H4 (cell line): ENCODE results near the gene TRIM65. TPM values are rescaled to one million over a fixed set of nuclear protein-coding genes. Genes with fewer than 3 reads are reported as not detected.
"Not testable (repeated sequence)": the region's sequence is repeated elsewhere in the genome, so short reads cannot be mapped to it uniquely, and the experiment has no call there.

Source experiments
- DNase-seq: peaks from one replicate; pipeline ENCODE4 v3.0.0-alpha.2; 2015; ENCODE audit warnings: low spot score
- total RNA-seq: library from RNA; depleted of rRNA; stranded (reverse); fragments of >200 nt; shearing (Covaris generic); gene quantifications from 2 replicates; pipeline ENCODE4 v1.2.3, GENCODE V29; 2014

TRIM65 gene
- total RNA-seq, 1 experiment from 2014 or later, result 10.5 TPM

DNA sequence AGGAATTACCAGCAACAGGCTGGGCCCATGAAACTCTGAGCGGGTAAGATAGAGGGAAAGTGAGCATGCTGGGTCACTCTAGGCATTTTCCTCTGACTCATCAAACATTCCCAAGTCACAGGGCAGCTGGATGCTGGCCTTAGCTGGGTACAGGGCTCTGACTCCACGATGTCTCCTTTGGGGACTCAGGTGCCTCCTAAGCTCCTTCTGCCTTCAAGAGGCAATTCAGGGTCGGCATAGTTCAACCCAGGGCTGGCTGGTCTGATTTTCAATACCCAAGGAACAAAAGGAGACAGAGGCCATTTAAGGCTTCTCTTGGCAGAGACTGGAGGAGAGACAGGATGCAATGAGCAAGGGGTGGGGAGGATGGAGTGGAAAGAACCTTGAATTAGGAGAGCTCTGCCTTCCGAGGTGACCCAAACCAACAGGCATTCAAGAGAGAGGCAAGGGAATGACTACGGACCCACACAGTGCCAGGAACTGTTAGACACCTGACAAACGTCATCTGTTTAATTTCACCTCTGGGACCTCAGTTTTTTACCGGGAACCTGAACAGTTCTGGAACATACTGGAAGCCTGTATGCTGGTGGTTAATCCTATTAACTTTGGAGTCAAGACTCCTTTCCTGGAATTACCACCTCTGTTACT, 42.5 kb downstream of the TRIM65 start:
- no peak for DNase-seq

DNA sequence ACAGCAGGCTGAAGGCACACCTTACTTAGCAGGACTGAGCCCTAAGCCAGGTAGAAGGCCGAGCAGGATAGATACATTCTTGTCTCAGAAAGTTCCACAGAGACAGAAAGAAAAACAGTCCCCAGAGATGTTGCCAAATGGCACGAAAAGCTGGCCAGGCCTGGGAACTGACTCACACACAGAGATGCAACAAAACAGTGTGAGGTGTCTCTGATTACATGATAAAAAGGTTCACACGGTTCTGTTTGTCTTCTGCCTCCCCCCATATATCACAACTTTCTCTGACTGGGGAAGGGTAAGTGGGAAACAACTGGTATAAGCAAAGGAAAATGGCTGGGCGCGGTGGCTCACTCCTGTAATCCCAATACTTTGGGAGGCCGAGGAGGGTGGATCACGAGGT, 43.3 kb downstream of the TRIM65 start:
- DNase-seq, result no peak

GRCh38 chr17:75851693-75851991, 45.1 kb downstream of the TRIM65 start:
- not testable (repeated sequence) for DNase-seq

DNA sequence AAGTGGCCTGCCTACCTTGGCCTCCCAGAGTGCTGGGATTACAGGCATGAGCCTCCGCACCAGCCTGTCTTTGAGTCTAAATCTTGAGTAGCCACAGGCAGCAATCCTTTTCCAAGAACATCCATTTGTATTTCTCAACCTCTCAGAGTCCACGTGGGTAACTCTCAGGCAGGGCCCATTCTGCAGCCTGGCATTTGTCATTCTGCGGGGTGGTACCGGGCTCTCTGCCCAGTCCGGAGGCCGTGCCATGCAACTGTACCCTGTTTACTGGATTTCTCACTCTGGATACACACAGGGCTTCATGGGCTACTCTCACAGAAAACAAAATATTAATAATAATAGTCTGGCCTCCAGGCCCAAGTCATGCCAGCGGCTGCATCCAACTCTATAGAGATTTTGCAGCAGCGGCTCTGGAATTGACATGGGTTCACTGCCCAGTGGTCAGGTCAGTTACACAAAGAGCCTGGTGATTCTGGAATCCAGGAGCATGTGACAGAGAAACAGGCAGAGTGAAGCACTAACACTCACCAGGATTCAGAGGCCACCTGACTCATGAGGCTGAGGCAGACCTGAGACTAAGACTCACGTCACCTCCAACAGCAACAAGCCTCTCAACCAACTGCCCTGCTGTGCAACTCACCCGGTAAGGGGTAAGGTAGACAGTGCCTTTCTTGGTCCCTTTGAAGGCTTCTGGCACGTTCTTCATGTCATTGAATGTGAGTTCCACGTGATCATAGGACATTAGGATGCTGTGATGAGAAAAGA, 45.6 kb downstream of the TRIM65 start:
- DNase-seq, result no peak

- DNase-seq, result no peak
Observed at GRCh38 chr17:75849724-75850123, 47.0 kb downstream of the TRIM65 start.

DNA sequence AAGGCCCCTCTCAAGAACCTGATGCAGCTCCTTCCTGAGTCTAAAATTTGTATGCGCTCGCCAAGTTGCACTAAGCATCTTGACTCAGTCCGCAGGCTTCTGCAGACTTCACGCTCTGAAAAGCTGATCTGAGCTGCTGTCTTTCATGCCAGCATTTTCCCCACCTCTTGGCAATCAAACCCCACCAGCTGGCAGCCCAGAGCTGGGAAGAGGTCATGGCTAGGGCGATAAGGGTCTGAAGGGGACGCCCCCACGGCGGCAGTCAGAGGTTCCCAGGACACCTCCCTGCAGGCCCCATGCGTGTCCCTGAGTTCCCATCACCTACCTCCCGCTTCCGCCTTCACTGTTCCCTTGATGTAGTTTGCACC, 47.5 kb downstream of the TRIM65 start:
- no peak for DNase-seq

DNA sequence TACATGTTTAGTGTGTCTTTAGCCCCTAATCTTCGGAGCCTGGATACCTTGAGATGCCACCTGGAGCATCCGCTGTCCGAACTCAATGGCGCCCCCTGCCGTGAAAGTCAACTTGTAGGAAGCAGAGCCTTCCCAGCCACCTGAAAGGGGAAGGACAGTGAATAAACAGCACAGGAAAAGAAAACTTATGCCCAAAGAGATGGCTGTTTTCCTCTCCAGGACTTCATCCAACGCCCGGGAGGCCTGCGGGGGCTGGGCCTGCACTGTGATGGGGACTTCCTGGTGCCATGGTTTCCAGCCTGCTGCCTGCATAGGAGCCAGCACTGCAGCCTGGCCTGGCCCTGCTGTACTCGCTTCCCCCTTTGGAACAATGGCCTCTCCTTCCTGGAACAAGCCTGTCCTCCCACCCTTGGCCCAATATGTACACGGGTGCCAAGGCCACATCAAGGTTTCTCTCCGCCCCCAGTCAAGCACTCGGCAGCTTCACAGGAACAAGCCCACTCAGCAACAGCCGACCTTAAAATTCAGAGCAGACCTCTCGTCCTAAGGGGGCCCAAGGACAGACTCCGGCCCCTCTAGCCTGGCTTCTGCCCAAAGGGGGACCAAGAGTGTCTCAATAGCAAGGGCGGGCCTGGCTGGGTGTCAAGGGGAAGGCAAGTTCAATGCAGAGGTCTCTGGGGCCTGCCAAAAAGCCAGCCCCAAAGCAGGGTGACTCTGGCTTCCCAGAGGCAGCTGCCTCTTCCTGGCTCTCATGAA, 48.0 kb downstream of the TRIM65 start:
- no peak for DNase-seq

- DNase-seq, result no peak
Observed at GRCh38 chr17:75847614-75848522, 48.9 kb downstream of the TRIM65 start.

GRCh38 chr17:75846692-75847613, 49.8 kb downstream of the TRIM65 start:
- no peak for DNase-seq

GRCh38 chr17:75845933-75846691, 50.6 kb downstream of the TRIM65 start:
- DNase-seq, result no peak

- DNase-seq, result peak; percentile 89
Observed at GRCh38 chr17:75845058-75845711, 51.6 kb downstream of the TRIM65 start.

- DNase-seq, result peak; percentile 71
Observed at GRCh38 chr17:75844530-75845057, 52.2 kb downstream of the TRIM65 start.

GRCh38 chr17:75843577-75844529, 52.9 kb downstream of the TRIM65 start, which contains the start of gene UNC13D:
TSS of gene UNC13D (minus strand) at chr17:75844404. CDS start at chr17:75844337, 67 bp downstream.
- no peak for DNase-seq

- DNase-seq, result no peak
Observed at GRCh38 chr17:75842963-75843576, 53.7 kb downstream of the TRIM65 start.

DNA sequence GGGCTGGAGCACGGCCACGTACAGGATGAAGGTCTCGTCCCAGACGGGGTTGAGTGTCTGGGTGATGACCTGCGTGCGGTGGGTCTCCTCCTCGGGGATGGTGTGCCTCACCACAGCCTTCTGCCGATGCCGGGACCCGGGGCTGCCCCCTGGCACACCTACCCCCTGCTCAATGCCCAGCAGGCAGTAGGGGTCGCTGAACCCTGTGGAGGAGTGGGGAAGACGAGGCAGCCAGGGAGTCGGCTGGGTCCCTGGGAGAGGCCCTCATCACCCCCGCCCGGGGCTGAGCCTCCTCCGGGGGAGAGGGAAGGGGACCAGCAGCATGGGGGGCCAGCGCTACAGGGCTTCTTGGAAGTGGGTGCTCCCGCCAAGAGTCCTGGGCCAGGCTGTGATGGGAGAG, 54.3 kb downstream of the TRIM65 start:
- no peak for DNase-seq

GRCh38 chr17:75840799-75841164, 56.0 kb downstream of the TRIM65 start:
- no peak for DNase-seq

DNA sequence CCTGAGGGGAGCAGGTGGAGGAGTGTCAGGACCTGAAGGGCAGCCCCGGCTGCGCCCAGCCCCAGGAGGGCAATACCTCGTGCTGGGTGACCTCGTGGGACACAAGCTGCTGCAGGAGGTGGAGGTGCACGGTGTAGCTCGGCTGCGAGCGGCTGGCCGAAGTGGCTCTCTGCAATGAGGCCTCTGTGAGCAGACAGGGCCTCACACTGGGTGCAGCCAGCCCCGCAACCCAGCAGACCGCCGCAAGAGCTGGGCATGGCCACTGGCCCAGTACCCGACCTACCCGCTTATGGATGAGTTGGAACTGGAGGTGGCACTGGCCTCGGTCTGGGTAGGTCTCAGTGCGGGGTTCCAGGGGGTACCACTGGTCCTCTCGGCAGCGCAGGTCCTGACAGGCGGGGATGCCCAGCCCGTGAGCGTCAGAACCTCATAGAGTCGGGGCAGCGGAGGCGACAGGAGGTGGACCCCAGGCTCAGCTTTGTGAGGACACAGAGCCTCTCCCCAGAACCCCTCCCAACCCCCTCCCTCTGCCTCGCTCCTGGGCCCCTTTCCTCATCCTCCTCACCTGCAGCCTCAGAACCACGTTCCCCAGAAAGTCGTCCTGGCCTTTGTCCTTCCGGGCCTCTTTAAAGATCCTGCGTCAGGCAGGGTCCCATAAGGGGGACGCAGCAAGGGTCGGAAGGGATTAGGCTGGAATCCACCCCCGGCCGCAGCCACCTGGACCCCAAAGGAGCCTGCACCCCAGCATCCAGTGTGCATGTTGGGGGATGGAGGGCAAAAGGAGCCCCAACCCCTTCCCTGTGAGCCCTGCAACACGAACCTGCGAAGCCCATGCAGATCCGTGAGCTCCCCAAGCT, 56.6 kb downstream of the TRIM65 start:
- no peak for DNase-seq
